GM23248 (cell line): ENCODE measurements around the gene NOC4L.

ENCODE experiments used
- EZH2 ChIP-seq: fragments of 200-600 bp; sonication (generic); IDR thresholded peaks from 2 replicates; pipeline ENCODE4 v1.6.1; 2018; ENCODE audit warnings: antibody characterized with exemption, mild to moderate bottlenecking; ENCODE audit not compliant: insufficient read depth, poor library complexity, severe bottlenecking
- EZH2phosphoT487 ChIP-seq: fragments of 200-600 bp; sonication (generic); IDR thresholded peaks from 2 replicates; pipeline ENCODE4 v1.6.1; 2018; ENCODE audit warnings: antibody characterized with exemption, moderate library complexity, mild to moderate bottlenecking, low read depth; ENCODE audit not compliant: insufficient read depth

DNA sequence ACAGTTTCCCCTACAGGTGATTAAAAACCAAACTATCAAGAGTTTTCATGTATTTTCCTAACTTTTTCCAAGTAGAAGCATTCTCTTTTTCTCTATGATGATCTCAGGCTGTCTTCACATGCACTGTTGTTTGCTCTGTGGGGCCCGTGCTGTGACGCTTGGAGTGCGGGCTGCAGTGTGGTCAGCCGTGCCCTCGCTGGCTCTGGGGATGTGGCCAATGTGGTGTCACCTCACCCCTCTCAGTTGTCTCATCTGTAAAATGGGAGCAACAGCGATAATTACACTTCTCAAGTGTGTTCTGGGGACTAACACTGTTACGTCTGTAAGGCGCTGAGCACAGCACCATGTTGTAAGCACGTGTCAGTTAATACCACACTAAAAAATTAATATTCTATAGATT lies 28.8 kb upstream of the NOC4L start:
- TF ChIP-seq EZH2 (no peak), EZH2phosphoT487 (no peak)
